Kidney capillary endothelial cell (primary cell): ENCODE results near the gene ARL9.

Experiments used
- DNase-seq: peaks from one replicate; pipeline ENCODE4 v3.0.0-alpha.2; 2018; ENCODE audit warnings: low spot score

The ARL9 gene

DNA sequence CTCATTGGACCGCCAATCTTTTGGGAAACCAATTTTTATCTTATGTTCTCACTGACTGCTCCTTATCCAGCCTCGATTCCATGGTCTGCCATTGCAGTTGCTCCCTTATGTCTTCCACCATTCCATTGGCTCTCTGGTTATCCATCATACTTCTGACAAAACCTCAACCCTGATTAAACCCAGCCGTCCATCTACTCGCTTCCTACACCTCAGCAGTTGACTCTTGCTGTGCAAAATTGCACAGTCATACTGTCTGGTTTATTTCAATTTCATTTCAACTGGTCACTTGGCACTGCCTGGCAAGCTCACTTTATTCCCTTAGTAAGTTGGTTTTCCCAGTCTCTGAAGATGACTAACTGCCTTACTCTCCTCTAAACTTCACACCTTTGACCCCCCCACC is 26.2 kb downstream of the ARL9 start:
- no peak for DNase-seq

DNA sequence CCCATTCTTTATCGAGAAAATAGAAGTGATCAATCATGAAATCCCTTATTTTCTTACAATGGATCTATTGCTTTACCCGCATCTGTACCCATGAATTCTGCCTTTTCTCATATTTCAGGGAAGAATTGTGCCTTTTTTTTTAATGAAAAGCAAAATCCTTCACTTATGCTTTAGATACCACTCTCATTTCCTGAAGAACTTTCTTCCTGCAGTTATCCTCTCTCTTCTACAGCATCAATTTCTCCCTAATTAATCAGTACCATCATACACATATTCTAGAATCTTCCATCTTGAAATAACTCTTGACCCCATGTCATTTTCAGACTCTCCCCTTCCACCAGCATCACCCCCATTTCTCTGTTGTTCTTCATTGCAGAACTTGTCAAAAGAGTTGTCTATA is 26.6 kb downstream of the ARL9 start:
- DNase-seq: no peak

DNA sequence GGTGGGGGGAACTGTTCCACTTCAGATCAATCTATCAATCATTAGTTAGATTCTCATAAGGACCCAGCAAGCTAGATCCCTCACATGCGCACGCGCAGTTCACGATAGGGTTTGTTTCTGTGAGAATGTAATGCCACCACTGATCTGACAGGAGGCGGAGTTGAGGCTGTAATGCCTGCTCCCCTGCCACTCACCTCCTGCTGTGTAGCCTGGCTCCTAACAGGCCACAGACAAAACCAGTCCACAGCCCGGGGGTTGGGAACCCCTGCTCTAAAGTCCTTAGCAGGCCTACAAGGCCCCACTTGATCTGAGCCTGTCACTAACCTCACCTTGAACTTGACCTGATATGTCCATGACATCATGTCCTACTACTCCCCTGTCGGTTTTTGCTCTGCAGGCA is 30.3 kb downstream of the ARL9 start:
- no peak for DNase-seq

DNA sequence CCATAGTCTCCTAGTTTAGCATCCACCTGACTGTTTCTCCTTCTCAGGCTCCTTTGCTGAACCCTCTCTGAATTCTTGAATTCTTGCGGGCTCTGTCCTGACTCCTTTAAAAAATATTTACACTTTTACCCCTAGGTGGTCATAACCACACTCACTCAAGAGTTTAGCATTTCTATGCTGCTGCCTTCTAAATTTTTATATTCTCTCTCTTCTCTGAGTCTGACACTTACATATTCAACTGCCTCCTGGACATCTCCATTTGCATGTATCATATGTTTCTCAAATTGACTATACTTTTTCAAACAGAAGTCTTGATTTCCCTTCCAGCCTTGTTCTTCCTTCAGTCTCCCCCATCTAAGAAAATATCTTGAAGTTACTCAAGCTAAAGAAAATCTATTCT is 31.6 kb downstream of the ARL9 start:
- DNase-seq: no peak

DNA sequence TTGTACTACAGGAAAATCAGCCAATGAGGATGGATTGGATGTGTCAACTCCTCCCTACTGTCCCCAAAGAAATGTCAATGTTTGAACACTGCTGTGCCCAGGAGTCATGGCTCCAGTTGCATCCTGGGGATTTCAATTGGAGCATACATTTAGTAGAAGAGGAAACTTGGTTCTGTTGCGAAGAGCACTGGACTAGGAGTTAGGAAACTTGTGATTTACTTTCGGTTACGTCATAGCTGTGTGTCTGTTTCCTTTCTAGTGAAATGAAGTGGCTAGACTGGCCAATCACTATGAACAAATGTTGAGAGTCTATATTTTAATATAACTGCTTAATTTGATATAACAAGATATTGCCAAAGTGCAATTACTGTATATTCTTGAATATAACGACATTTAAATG is 35.2 kb downstream of the ARL9 start:
- DNase-seq: no peak

DNA sequence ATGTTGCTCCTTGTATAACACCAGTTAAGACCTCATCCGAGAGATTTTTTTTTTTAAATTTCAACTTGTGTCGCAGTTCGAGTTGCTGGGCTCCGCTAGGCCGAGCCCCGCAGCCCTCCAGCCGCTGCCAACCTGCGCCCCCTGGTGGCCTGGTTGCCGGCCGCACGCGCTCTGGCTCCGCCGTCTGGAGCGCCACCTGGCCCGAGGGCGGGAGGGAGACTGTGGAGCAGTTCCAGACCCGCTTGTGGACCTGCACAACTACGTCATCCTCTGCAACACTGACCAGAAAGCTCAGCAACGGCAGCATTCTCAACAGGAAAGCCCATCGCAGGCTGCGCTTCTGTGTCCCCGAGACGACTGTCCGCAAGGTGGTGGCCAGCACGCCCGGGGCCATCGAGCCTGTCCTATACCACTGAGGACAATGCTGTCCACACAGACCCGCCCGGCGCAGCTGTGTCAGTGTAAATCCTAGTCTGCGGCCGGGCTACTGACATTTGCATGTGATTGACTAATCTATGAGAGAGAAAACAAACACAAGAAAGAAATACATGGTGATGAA is 39.1 kb downstream of the ARL9 start:
- peak; percentile 83 for DNase-seq

DNA sequence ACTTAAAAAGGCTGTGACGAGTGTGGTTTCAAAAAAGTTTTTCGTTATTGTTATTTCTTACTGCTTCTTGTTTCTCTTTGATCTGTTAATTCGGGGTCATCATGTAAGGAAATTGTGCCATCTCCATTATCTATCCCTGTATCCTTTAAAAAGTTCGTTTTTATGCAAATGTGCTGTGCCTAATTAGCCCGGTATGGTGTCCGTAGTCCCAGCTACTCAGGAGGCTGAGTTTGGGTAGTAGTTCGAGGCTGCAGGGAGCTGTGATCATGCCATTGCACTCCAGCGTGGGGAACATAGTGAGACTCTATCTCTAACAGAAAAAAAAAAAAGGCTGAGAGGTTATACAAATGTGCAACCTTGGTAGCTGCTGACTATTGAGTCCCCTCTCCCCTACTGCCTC is 45.1 kb downstream of the ARL9 start:
- DNase-seq: no peak

DNA sequence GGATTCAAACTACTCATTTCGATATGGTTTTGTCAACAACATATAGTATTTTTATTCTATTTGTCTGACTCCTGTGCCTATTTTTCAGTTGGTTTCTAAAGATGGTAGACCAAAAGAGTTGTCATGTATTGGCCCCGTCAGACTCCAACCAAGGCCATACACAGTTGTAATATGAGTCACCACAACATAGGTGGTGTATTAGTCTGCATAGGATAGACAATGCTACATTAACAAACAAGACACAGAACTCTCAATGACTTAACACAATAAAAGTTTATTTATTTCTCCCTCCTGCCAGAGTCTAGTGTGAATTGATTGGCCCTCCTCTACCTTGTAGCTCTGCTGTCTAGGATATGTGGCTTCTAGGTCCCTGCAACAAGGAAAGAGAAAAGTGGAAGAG is 45.9 kb downstream of the ARL9 start:
- no peak for DNase-seq

DNA sequence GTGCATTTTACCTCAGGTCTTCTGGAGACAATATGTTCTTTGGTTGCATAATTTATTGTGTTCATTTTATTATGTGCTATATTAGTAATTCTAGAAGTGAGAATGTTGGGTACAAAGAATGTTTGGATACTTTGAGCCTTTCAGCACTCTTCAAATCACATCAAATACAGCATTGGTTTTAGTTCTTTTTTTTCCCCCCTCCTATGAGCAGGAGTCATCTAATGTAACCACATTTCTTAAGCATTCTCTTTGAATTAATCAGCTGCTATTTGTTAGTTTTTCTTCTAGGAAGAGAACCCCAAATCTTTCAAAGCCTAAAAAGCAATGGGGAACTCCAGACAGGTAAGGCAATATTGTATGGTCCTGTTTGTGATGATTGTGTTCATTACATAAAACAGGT is 46.7 kb downstream of the ARL9 start:
- DNase-seq: no peak

DNA sequence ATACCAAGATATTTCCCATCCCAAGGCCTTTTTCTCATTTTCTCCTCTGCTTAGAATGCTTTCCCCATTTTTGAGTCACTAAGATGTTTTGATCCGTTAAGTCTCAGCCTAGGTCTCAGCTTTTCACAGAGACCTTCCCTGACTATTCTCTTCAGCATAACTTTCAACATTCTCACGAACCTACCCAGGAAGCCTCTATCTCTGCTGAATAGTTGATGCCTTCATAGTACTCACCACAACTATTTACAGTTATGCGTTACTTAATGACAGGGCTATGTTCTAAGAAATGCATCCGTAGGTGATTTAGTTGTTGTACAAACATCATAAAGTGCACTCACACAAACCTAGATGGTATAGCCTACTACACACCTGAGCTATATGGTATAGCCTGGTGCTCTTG is 64.5 kb downstream of the ARL9 start:
- DNase-seq: no peak
